K562 (cell line): ENCODE results near the gene TRMT1. TPM values are rescaled to one million over a fixed set of nuclear protein-coding genes. Genes with fewer than 3 reads are reported as not detected.

Experiments
- BCL6 ChIP-seq: fragments of 250-450 bp; sonication (Bioruptor Pico); IDR thresholded peaks from 2 replicates; pipeline ENCODE4 v1.4.0; 2020
- DACH1 ChIP-seq: fragments of 450-650 bp; IDR thresholded peaks from 2 replicates; pipeline ENCODE4 v1.6.1; 2018; ENCODE audit not compliant: partially characterized antibody
- NR2C2 ChIP-seq, 2 experiments: fragments of 200-800 bp in 1 of 2; sonication (Bioruptor generic) in 1 of 2; sonication (generic) in 1 of 2; formaldehyde crosslinking in 1 of 2; IDR thresholded peaks; 2 replicates each; pipeline versions ENCODE4 v1.6.1 to v1.8.0; 2016 to 2022; ENCODE audit warnings: mild to moderate bottlenecking in 1 of 2, missing compliant biosample characterization in 1 of 2, missing genetic modification characterization in 1 of 2, missing genetic modification reagents in 1 of 2
- NR3C1 ChIP-seq: sonication (generic); formaldehyde crosslinking; IDR thresholded peaks from 2 replicates; pipeline ENCODE4 v1.8.1; 2022; ENCODE audit warnings: missing genetic modification reagents
- POLR2AphosphoS2 ChIP-seq: IDR thresholded peaks from 2 replicates; pipeline ENCODE4 v1.6.1; 2012; ENCODE audit warnings: low read length, improper control_type of control experiment
- RUNX1 ChIP-seq: sonication (generic); IDR thresholded peaks from 2 replicates; pipeline ENCODE4 v1.6.1; 2016; ENCODE audit warnings: antibody characterized with exemption, low read depth
- ZNF830 ChIP-seq: fragments of 250-450 bp; sonication (Bioruptor Pico); IDR thresholded peaks from 2 replicates; pipeline ENCODE4 v1.5.0; 2021; ENCODE audit warnings: mild to moderate bottlenecking
- polyA plus RNA-seq, 8 experiments: library from polyadenylated mRNA; depleted of rRNA in 4 of 8; stranded (reverse) in 5 of 8; unstranded in 3 of 8; fragments of >200 nt; fragmentation: Nextera tagmentation in 2 of 8; fragmentation: Illumina TruSeq in 1 of 8; extraction: Ambion mirVana in 2 of 8; extraction: Trizol in 1 of 8; gene quantifications; 2 replicates each; pipeline versions ENCODE4 v1.2.1 to v1.2.3, GENCODE V29; 2011 to 2014; ENCODE audit warnings: inconsistent platforms in 1 of 8, missing spikeins in 1 of 8
- total RNA-seq, 7 experiments: library from RNA; depleted of rRNA in 6 of 7; stranded (reverse); fragments of >200 nt in 6 of 7; fragmentation: Illumina TruSeq in 2 of 7; extraction: Trizol in 2 of 7; gene quantifications; 2 replicates each; pipeline versions ENCODE4 v1.2.1 to v1.2.3, GENCODE V29; 2011 to 2021; ENCODE audit warnings: low replicate concordance in 1 of 7
- TF ChIP-seq, protein P1 (sequence below): IDR thresholded peaks from 2 replicates; pipeline ENCODE4 v1.6.1; 2011; ENCODE audit warnings: borderline replicate concordance, low read depth, mild to moderate bottlenecking, moderate library complexity, low read length; ENCODE audit not compliant: insufficient read depth, poor library complexity, severe bottlenecking
- TF ChIP-seq, protein P2 (sequence below), 3 experiments: fragments of 200-800 bp in 1 of 3; fragments of 250-450 bp in 1 of 3; fragments of 450-650 bp in 1 of 3; sonication (Bioruptor Pico) in 1 of 3; sonication (Bioruptor generic) in 1 of 3; formaldehyde crosslinking in 1 of 3; IDR thresholded peaks; 2 replicates each; pipeline versions ENCODE4 v1.6.1 to v1.8.0; 2016 to 2022; ENCODE audit warnings: mild to moderate bottlenecking in 2 of 3, missing genetic modification characterization in 2 of 3, missing compliant biosample characterization in 1 of 3, moderate library complexity in 1 of 3
- TF ChIP-seq, protein P3 (sequence below): fragments of 450-650 bp; IDR thresholded peaks from 2 replicates; pipeline ENCODE4 v1.6.1; 2016; ENCODE audit warnings: low read depth

TRMT1 gene
- total and polyA plus RNA-seq, 9 of the 15 experiments (the other 6 are each of a cell fraction or from before 2014, with no cell fraction given), result 5.8 to 158 (median 54.3) TPM

DNA sequence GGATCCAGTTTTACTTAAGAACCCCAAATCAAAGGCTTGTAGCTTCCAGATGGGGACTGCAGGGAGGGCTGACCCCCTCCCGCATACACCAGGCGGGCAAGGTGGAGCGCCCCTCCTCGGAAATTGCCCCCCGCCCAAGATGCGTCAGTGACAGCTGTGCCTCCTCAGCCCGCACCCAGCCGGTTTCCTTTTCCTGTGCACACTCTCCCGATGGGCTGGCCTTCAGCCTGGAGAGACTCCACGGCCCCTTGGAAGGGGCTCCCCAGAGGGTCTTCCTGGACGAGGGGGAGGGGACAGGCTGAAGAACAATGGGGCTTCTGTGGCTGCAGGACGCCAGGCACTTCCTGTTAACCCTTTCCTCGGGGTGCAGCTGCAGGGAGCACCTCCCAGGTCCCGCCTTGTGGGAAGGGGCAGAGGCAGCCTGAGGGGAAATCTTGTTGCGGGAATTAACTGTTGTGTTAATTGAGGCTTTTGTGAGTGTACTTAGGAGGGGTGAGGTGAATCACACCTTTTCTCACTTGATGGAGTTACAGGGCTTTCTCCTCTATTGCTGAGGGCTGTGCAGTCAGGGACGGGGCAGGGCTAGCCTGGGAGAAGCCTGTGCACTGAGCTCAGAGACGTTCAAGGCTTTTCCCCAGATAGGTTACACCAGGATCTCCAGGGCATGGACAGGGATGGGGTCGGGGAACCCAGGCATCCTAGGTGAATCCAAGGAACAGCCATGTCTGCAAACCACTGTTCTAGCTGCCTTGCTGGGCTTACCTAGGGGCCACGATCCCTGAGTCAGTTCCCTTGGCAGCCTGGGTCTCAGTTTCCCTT is 48.0 kb upstream of the TRMT1 start (continued):
- TF ChIP-seq, protein P1, sequence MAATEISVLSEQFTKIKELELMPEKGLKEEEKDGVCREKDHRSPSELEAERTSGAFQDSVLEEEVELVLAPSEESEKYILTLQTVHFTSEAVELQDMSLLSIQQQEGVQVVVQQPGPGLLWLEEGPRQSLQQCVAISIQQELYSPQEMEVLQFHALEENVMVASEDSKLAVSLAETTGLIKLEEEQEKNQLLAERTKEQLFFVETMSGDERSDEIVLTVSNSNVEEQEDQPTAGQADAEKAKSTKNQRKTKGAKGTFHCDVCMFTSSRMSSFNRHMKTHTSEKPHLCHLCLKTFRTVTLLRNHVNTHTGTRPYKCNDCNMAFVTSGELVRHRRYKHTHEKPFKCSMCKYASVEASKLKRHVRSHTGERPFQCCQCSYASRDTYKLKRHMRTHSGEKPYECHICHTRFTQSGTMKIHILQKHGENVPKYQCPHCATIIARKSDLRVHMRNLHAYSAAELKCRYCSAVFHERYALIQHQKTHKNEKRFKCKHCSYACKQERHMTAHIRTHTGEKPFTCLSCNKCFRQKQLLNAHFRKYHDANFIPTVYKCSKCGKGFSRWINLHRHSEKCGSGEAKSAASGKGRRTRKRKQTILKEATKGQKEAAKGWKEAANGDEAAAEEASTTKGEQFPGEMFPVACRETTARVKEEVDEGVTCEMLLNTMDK, result no peak
- peak; percentile 15 for TF ChIP-seq DACH1
- TF ChIP-seq POLR2AphosphoS2, result no peak
- TF ChIP-seq NR3C1 (CRISPR knock-in tag), result no peak
- TF ChIP-seq BCL6 (CRISPR knock-in tag), result no peak
- TF ChIP-seq, protein P2, sequence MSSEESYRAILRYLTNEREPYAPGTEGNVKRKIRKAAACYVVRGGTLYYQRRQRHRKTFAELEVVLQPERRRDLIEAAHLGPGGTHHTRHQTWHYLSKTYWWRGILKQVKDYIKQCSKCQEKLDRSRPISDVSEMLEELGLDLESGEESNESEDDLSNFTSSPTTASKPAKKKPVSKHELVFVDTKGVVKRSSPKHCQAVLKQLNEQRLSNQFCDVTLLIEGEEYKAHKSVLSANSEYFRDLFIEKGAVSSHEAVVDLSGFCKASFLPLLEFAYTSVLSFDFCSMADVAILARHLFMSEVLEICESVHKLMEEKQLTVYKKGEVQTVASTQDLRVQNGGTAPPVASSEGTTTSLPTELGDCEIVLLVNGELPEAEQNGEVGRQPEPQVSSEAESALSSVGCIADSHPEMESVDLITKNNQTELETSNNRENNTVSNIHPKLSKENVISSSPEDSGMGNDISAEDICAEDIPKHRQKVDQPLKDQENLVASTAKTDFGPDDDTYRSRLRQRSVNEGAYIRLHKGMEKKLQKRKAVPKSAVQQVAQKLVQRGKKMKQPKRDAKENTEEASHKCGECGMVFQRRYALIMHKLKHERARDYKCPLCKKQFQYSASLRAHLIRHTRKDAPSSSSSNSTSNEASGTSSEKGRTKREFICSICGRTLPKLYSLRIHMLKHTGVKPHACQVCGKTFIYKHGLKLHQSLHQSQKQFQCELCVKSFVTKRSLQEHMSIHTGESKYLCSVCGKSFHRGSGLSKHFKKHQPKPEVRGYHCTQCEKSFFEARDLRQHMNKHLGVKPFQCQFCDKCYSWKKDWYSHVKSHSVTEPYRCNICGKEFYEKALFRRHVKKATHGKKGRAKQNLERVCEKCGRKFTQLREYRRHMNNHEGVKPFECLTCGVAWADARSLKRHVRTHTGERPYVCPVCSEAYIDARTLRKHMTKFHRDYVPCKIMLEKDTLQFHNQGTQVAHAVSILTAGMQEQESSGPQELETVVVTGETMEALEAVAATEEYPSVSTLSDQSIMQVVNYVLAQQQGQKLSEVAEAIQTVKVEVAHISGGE (CRISPR knock-in tag; IDR thresholded peaks at IDR 0.05), result peak in 2 of 3 experiments; percentile 52 to 86; a peak in 3 of 6 replicates
- TF ChIP-seq, protein P3, sequence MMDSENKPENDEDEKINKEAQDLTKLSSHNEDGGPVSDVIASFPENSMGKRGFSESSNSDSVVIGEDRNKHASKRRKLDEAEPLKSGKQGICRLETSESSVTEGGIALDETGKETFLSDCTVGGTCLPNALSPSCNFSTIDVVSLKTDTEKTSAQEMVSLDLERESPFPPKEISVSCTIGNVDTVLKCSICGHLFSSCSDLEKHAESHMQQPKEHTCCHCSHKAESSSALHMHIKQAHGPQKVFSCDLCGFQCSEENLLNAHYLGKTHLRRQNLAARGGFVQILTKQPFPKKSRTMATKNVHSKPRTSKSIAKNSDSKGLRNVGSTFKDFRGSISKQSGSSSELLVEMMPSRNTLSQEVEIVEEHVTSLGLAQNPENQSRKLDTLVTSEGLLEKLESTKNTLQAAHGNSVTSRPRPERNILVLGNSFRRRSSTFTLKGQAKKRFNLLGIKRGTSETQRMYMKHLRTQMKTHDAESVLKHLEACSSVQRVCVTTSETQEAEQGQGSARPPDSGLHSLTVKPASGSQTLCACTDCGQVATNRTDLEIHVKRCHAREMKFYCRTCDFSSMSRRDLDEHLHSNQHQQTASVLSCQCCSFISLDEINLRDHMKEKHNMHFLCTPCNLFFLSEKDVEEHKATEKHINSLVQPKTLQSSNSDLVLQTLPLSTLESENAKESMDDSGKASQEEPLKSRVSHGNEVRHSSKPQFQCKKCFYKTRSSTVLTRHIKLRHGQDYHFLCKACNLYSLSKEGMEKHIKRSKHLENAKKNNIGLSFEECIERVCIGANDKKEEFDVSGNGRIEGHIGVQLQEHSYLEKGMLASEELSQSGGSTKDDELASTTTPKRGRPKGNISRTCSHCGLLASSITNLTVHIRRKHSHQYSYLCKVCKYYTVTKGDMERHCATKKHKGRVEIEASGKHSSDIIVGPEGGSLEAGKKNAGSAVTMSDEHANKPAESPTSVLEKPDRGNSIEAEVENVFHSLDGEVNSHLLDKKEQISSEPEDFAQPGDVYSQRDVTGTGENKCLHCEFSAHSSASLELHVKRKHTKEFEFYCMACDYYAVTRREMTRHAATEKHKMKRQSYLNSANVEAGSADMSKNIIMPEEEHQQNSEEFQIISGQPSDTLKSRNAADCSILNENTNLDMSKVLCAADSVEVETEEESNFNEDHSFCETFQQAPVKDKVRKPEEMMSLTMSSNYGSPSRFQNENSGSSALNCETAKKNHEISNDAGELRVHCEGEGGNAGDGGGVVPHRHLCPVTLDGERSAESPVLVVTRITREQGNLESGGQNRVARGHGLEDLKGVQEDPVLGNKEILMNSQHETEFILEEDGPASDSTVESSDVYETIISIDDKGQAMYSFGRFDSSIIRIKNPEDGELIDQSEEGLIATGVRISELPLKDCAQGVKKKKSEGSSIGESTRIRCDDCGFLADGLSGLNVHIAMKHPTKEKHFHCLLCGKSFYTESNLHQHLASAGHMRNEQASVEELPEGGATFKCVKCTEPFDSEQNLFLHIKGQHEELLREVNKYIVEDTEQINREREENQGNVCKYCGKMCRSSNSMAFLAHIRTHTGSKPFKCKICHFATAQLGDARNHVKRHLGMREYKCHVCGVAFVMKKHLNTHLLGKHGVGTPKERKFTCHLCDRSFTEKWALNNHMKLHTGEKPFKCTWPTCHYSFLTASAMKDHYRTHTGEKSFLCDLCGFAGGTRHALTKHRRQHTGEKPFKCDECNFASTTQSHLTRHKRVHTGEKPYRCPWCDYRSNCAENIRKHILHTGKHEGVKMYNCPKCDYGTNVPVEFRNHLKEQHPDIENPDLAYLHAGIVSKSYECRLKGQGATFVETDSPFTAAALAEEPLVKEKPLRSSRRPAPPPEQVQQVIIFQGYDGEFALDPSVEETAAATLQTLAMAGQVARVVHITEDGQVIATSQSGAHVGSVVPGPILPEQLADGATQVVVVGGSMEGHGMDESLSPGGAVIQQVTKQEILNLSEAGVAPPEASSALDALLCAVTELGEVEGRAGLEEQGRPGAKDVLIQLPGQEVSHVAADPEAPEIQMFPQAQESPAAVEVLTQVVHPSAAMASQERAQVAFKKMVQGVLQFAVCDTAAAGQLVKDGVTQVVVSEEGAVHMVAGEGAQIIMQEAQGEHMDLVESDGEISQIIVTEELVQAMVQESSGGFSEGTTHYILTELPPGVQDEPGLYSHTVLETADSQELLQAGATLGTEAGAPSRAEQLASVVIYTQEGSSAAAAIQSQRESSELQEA, result no peak
- 0 out of 2 replicates have a peak, but pooled peaks have one; percentile 19 for TF ChIP-seq ZNF830 (CRISPR knock-in tag)
- no peak for TF ChIP-seq RUNX1
- no peak for TF ChIP-seq NR2C2 (CRISPR knock-in tag; IDR thresholded peaks at IDR 0.05)
- no peak for TF ChIP-seq NR2C2 (tag; IDR thresholded peaks at IDR 0.05)
